Measurements from ENCODE around the gene ZC2HC1C.
A peak's percentile ranks its signal among the peaks of the same experiment; 100 is the strongest.

ZC2HC1C gene, protein sequence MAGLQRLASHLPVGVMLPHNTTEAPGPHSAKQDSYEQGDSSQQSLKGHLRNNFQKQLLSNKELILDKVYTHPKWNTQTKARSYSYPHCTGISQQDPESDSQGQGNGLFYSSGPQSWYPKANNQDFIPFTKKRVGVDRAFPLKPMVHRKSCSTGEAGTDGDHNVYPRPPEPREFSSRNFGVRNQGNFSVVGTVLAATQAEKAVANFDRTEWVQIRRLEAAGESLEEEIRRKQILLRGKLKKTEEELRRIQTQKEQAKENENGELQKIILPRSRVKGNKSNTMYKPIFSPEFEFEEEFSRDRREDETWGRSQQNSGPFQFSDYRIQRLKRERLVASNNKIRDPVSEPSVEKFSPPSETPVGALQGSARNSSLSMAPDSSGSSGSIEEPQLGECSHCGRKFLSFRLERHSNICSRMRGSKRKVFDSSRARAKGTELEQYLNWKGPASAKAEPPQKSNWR

GRCh38 chr14:75069121-75069810 lies at the start of gene ZC2HC1C:
TSS of gene ZC2HC1C (plus strand) at chr14:75069641. CDS start at chr14:75070574, 933 bp downstream.
- peak; percentile 62 for DNase-seq

GRCh38 chr14:75022655-75023054 lies 46.8 kb upstream of the ZC2HC1C start:
- DNase-seq, result no peak

GRCh38 chr14:75023108-75023507 lies 46.3 kb upstream of the ZC2HC1C start:
- DNase-seq, result no peak

DNA sequence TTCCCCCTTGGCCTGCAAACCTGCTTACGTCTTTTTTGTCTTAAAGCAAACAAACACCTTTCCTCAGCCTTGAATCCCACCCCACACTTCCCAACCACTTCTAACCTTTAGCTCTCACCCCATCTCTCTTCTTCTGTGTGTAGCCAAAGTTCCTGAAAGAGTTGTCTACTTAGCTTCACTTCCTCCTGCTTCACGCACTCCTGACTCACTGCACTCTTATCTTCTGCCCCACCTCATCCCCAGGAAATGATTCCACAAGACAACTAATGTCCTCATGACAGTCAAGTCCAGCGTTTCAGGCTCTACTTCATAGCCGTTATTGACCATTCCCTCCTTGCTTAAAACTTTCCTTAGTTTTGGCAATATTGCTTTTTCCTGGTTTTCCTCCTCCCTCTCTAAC lies 44.4 kb upstream of the ZC2HC1C start:
- DNase-seq, result no peak

GRCh38 chr14:75025876-75026275 lies 43.6 kb upstream of the ZC2HC1C start:
- DNase-seq, result no peak

GRCh38 chr14:75030147-75030546 lies 39.3 kb upstream of the ZC2HC1C start:
- no peak for DNase-seq

- no peak for DNase-seq
These were observed 36.5 kb upstream of the ZC2HC1C start for GRCh38 chr14:75032939-75033338.

DNA sequence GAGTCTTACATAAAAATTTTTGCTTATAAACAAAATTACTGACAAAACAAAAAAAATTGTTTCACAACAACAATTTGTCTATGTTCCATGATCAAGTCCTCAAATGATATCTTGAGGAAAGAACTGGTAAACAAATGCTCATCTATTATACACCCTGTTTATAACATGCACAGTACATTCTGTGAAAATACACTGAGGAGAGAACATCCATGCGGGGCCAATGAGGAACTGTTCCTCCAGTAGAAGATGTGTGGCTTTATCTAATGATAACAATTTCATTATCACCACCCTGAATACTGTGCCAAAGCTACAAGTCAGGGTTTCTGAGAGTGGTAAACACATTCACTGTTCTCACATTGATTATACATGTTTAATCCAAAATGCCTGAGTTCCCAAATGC lies 28.9 kb upstream of the ZC2HC1C start:
- DNase-seq, result no peak

GRCh38 chr14:75040959-75041358 lies 28.5 kb upstream of the ZC2HC1C start:
- no peak for DNase-seq

- no peak for DNase-seq
These were observed 27.8 kb upstream of the ZC2HC1C start for GRCh38 chr14:75041613-75042012.

DNA sequence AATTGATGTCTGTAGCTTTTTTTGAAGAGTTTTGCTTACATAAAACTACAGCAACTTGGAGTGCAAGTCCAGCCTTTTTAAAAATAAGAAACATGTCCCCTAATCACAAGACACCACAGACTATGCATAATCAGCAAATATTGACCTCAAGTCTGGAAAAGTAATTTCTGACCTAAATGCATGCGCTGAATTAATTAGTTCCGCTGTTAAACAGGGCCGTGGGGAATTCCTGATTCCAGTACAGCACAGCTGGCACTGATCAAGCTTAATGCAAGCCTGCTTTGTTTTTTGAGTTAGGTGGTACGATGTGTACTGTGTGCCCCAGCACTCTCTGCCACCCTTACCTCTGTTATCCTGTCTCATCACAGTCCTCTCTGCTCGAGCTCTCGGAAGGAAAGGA lies 27.4 kb upstream of the ZC2HC1C start:
- DNase-seq, result no peak

GRCh38 chr14:75044322-75044721 lies 25.1 kb upstream of the ZC2HC1C start:
- DNase-seq, result no peak

GRCh38 chr14:75044752-75045151 lies 24.7 kb upstream of the ZC2HC1C start:
- DNase-seq, result no peak

DNA sequence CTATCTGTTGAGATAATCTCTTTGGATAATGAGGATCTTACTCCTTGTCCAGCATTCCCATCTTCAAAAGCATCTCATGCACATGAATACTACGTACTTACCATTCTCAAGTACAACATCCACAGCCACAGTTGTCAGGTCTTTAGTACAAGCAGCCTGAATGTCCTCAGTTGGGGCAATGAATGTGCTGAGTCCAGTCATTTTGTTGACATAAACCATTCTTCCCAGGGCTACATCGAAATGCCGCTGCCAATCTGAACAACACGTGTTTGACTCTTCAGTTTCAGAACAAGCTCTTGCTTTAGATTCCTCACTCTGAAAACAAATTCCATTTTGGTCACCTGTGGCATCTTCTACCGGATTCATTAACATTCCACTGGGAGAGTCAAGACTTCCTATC lies 23.2 kb upstream of the ZC2HC1C start:
- DNase-seq, result no peak

DNA sequence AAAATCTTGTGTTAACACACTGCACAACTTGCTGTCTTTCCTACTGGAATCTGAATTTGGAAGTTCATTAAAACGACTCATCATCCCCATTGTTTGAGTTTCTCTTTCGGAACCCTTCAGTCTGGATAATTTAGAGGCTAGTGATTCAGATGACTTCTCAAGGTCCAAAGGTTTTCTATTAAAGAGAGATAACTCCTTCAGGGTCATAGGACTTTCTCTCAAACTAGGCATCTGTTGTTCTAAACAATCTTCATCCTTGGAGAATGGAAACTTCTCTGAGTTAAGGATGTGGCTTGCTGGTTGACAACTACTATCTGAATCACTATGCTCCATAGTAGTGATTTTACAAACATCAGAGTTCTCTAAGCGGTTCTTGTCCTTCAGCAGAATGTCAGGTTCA lies 22.5 kb upstream of the ZC2HC1C start:
- DNase-seq, result no peak

- no peak for DNase-seq
These were observed 21.9 kb upstream of the ZC2HC1C start for GRCh38 chr14:75047506-75047905.

DNA sequence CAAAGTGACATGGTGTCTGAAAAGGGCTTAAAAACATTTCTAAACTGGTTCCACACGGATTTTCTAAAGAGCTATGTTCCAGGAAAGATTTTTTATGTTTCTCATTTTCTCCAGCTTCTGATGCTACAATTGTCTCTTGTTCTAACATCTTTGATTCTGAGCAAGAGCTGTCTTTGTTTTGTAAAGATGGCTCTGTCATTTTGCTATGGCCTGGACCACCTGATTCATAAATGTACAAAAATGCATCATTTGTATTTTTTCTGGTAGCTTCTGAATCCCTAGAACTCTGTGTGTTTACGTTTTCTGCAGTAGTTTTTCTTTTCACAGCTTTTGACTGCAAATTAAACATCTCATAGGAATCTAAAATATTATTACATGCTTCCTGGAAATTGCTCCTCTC lies 21.3 kb upstream of the ZC2HC1C start:
- no peak for DNase-seq

DNA sequence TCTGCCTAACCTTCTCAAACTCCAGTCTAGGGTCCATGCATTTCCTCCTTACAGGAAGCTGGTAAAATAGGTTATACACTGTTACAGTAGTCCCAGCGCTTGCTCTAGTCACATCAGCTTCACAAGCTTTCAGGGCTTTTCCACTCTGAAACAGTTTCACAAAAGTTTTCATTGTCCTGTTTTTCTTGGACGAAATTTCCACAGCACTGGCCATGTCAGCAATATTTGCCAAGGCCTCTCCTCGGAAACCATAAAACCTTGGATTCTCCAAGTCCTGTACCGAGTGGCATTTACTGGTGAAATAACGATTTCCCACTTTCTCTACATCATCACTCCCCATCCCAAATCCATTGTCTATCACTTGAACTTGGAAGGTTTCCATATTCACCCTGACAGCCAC lies 20.3 kb upstream of the ZC2HC1C start:
- DNase-seq, result no peak

- DNase-seq, result no peak
These were observed 19.7 kb upstream of the ZC2HC1C start for GRCh38 chr14:75049731-75050201.

- DNase-seq, result peak; percentile 89
These were observed 18.4 kb upstream of the ZC2HC1C start, which contains the start of gene MLH3 for GRCh38 chr14:75050852-75051555. TSS of gene MLH3 (minus strand) at chr14:75051467. CDS start at chr14:75049655, 1,812 bp downstream.

DNA sequence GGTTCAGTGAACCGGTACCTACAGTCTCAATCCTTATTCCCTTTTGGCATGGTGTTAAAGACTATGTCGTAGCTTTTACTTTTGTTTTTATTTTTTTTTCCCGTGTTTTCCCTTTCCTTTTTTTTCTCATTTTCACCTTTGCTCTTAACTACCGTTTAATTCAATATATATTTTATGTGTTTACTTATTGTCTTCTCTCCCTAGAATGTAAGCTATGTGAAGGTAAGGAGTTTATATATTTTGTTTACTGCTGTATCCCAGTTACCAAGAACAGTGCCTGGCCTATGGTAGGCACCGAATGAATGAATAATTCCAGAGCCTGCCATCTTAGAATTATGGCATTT lies 17.9 kb upstream of the ZC2HC1C start:
- DNase-seq, result no peak

GRCh38 chr14:75053396-75054291 lies 15.8 kb upstream of the ZC2HC1C start:
- no peak for DNase-seq

Measured in NCI-H748 treated with DMSO at 0.1 percent for 48 hours (cell line).